SK-N-SH treated with all-trans-retinoic acid at 6 μM for 48 hours (cell line): ENCODE measurements around the gene LILRB5.

Experiments
- TOX ChIP-seq: fragments of 250-450 bp; sonication (Bioruptor Pico); IDR thresholded peaks from 2 replicates; pipeline ENCODE4 v1.8.0; 2021; ENCODE audit warnings: mild to moderate bottlenecking, moderate library complexity, borderline replicate concordance
- ZFP3 ChIP-seq: fragments of 250-450 bp; sonication (Bioruptor Pico); IDR thresholded peaks from 2 replicates; pipeline ENCODE4 v1.5.0; 2020; ENCODE audit warnings: mild to moderate bottlenecking, moderate library complexity
- ZFP30 ChIP-seq: fragments of 450-650 bp; formaldehyde crosslinking; IDR thresholded peaks from 2 replicates; pipeline ENCODE4 v1.5.0; 2022; ENCODE audit warnings: mild to moderate bottlenecking, moderate library complexity
- ZNF8 ChIP-seq: fragments of 450-650 bp; formaldehyde crosslinking; IDR thresholded peaks from 2 replicates; pipeline ENCODE4 v1.5.0; 2020; ENCODE audit warnings: mild to moderate bottlenecking, moderate library complexity

- TF ChIP-seq ZFP30 = no peak
- no peak for TF ChIP-seq TOX (CRISPR knock-in tag)
- no peak for TF ChIP-seq ZFP3 (CRISPR knock-in tag)
- no peak for TF ChIP-seq ZNF8 (CRISPR knock-in tag)
Measured at GRCh38 chr19:54305141-54305540, 48.1 kb upstream of the LILRB5 start.
